Uterine smooth muscle cell (primary cell): Measurements from ENCODE around the gene ROBO3. TPM values are rescaled to one million over a fixed set of nuclear protein-coding genes. Genes with fewer than 3 reads are reported as not detected.

Source experiments
- total RNA-seq: library from RNA; depleted of rRNA; stranded (reverse); fragments of >200 nt; gene quantifications from 2 replicates; pipeline ENCODE4 v1.2.3, GENCODE V29; 2014

The ROBO3 gene
- 9.1 and 13.4 TPM in 2 replicates for total RNA-seq

GRCh38 chr11:124865181-124865901, at the start of gene ROBO3:
ROBO3 (plus strand) TSS chr11:124865432; CDS start chr11:124865578, 146 bp downstream.

GRCh38 chr11:124897674-124898262, 32.5 kb downstream of the ROBO3 start, which contains the start of gene ROBO4:
ROBO4 (minus strand) TSS chr11:124897865; CDS start chr11:124897795, 70 bp downstream.

GRCh38 chr11:124918950-124919349, 53.7 kb downstream of the ROBO3 start, which contains the start of gene HEPN1:
HEPN1 (plus strand) TSS chr11:124919250.

Other genes with a start within 250 kb of the ROBO3 start
- gene TBRG1, start 242.6 kb upstream of the ROBO3 start, total RNA-seq: 22.2 and 32.4 TPM in 2 replicates
- gene SIAE, start 191.7 kb upstream of the ROBO3 start, total RNA-seq: 10.2 and 21.5 TPM in 2 replicates
- gene SPA17, start 191.5 kb upstream of the ROBO3 start, total RNA-seq: 17.1 and 26.1 TPM in 2 replicates
- gene NRGN, start 125.5 kb upstream of the ROBO3 start, total RNA-seq: 0.37 and 1.5 TPM in 2 replicates
- 0.22 and 0.50 TPM in 2 replicates for gene VSIG2, start 113.2 kb upstream of the ROBO3 start, total RNA-seq
- gene ESAM, start 103.1 kb upstream of the ROBO3 start, total RNA-seq: 0.62 and 0.89 TPM in 2 replicates
- 8.5 and 12.3 TPM in 2 replicates for gene MSANTD2, start 65.0 kb upstream of the ROBO3 start, total RNA-seq
- gene ROBO4, start 32.4 kb downstream of the ROBO3 start, total RNA-seq: 1.1 and 3.0 TPM in 2 replicates
- not detected in 2 replicates for gene HEPN1, start 53.8 kb downstream of the ROBO3 start, total RNA-seq
- under 0.01 TPM in 1 of 2 replicates, not detected in the other for gene HEPACAM, start 70.6 kb downstream of the ROBO3 start, total RNA-seq
- 2.4 and 6.4 TPM in 2 replicates for gene CCDC15, start 88.8 kb downstream of the ROBO3 start, total RNA-seq
- 2.1 and 6.5 TPM in 2 replicates for gene SLC37A2, start 197.9 kb downstream of the ROBO3 start, total RNA-seq
- gene TMEM218, start 246.2 kb downstream of the ROBO3 start, total RNA-seq: 26.0 and 32.5 TPM in 2 replicates